ENCODE data around the gene KRTAP5-5. TPM values are rescaled to one million over a fixed set of nuclear protein-coding genes. Genes with fewer than 3 reads are reported as not detected.

The KRTAP5-5 gene
- total and polyA plus RNA-seq, 2 of the 13 experiments (the other 11 are each of a cell fraction or from before 2014, with no cell fraction given) = not detected

DNA sequence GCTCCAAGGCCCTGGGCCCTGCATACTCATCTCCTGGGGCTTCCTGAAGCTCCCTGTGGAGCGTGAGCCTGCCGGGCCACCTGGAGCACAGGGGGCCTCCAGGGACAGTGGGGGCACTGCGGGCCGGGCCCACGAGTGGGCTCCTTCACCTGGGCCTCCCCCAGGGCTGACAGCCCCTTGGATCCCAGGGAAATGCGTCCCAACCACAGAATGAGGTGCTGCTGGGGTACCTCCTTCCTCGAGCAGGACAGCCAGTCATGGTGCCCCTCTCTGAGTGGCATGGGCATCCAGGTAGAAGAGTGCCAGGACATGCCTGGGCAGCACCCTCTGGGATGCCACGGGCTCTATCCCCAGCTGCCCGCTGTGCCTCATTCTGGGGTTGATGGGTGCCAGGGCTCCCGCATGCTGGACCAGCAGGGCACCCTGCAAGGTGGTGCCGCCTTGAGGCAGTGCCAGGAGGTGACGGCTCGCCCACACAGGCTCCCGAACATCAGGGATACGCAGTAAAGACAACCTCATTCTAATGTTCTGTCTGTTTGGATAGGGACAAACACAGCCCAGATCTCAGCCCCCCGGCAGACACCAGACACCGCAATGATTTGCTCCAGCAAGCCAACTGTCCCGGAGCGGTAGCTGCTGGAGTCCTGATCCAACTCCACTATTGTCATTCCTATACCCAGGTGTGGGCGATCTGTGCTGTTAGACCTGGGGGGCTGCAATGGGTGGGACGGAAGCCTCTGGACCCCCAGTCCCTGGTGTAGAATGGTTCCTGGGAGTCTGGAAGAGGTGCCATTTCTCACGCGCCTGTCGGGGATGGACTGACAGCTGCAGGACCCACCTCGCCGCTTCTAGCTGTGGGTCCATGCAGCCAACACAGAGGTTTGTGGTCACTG lies 25.8 kb downstream of the KRTAP5-5 start:
- H3K27ac ChIP-seq (ENCODE audit: extremely low read length, insufficient read depth, low read length) = peak overlapping the region; percentile 65
- H3K79me2 ChIP-seq (ENCODE audit: insufficient read depth, low read length) = no peaks in the 10 kb centered on the region
- no peak overlapping the region for H3K4me3 ChIP-seq (replicated peaks in 1 of 3; ENCODE audit: insufficient read depth in 1 of 3, low read depth in 2 of 3, low read length in 3 of 3)
- H4K20me1 ChIP-seq (ENCODE audit: insufficient read depth, low read length) = no peaks in the 10 kb centered on the region
- ChIA-PET POLR2A (interaction anchor here (0.6 to 3.7 kb wide), 4 partner anchors 20 to 178 kb away, joined by 4 to 122 read pairs (median 8); no protein-coding TSS in a partner anchor), CTCF (ENCODE audit: low intra/inter-chr PET ratio, low total read pairs) (interaction anchor here (4.9 kb wide), 1 partner anchor 496 kb away, joined by 27 read pairs; no protein-coding TSS in a partner anchor)
- no TSS peak for BruUV-seq (replicated peaks)
- no peaks in the 10 kb centered on the region for H3K36me3 ChIP-seq (replicated peaks in 1 of 2; ENCODE audit: control insufficient read depth in 1 of 2, insufficient read depth in 2 of 2, low read length in 2 of 2)
- H3K27me3 ChIP-seq (ENCODE audit: control insufficient read depth in 1 of 2, insufficient read depth in 2 of 2, low read length in 2 of 2) = no peaks in the 10 kb centered on the region
- no peak for ATAC-seq
- DNase-seq (ENCODE audit: low spot score) = no peak
- 98% methylated on average over 7 of the region's 26 CpGs for WGBS (ENCODE audit: low lambda C conversion rate)
- peaks cover 92% of the 10 kb centered on the region for H3K4me1 ChIP-seq (ENCODE audit: insufficient read depth, low read length)
- no peak overlapping the region for H2AFZ ChIP-seq (ENCODE audit: low read length)
- no peak overlapping the region; the same call in 1 of the 2 replicates for H3K9ac ChIP-seq (ENCODE audit: insufficient read depth, low read depth, low read length)
- intact Hi-C loops (cut with micrococcal nuclease; ENCODE audit: unreplicated experiment) = no loop called here
- in situ Hi-C loops (cut with HindIII; ENCODE audit: extremely low pct_ligation_motif_present, low pct_unique_long_range_greater_than_20kb) = loop anchor here (5.0 kb wide), 3 partner anchors 37 to 497 kb away; partner anchors contain the start of gene SYT8
- H3K4me2 ChIP-seq (ENCODE audit: low read depth, low read length) = no peak overlapping the region
- H3K9me3 ChIP-seq (ENCODE audit: low read length) = no peaks in the 10 kb centered on the region
- no peak for FAIRE-seq
- TF ChIP-seq ZBTB38 (CRISPR knock-in tag; IDR thresholded peaks at IDR 0.05) (peak; percentile 40), DNMT1 (CRISPR knock-in tag; IDR thresholded peaks at IDR 0.05) (peak; percentile 69; the same call in 1 of the 2 replicates), ZNF501 (CRISPR knock-in tag; IDR thresholded peaks at IDR 0.05) (peak; percentile 55; the same call in 1 of the 2 replicates), BRD4 (CRISPR knock-in tag; IDR thresholded peaks at IDR 0.05) (peak; percentile 65), HNRNPUL1 (IDR thresholded peaks at IDR 0.05; ENCODE audit: low read depth, low read length) (no peak), ZNF788 (CRISPR knock-in tag; IDR thresholded peaks at IDR 0.05; ENCODE audit: borderline replicate concordance) (no peak), RBFOX2 (IDR thresholded peaks at IDR 0.05; ENCODE audit: low read depth, low read length) (peak; percentile 25; the same call in 1 of the 2 replicates), HNRNPL (IDR thresholded peaks at IDR 0.05; ENCODE audit: low read depth, low read length) (peak; percentile 94), JARID2 (CRISPR knock-in tag; IDR thresholded peaks at IDR 0.05; ENCODE audit: insufficient replicate concordance) (no peak), ZNF333 (CRISPR knock-in tag; IDR thresholded peaks at IDR 0.05; ENCODE audit: borderline replicate concordance) (peak; percentile 46; the same call in 1 of the 2 replicates)
- TF ChIP-seq, protein P1, sequence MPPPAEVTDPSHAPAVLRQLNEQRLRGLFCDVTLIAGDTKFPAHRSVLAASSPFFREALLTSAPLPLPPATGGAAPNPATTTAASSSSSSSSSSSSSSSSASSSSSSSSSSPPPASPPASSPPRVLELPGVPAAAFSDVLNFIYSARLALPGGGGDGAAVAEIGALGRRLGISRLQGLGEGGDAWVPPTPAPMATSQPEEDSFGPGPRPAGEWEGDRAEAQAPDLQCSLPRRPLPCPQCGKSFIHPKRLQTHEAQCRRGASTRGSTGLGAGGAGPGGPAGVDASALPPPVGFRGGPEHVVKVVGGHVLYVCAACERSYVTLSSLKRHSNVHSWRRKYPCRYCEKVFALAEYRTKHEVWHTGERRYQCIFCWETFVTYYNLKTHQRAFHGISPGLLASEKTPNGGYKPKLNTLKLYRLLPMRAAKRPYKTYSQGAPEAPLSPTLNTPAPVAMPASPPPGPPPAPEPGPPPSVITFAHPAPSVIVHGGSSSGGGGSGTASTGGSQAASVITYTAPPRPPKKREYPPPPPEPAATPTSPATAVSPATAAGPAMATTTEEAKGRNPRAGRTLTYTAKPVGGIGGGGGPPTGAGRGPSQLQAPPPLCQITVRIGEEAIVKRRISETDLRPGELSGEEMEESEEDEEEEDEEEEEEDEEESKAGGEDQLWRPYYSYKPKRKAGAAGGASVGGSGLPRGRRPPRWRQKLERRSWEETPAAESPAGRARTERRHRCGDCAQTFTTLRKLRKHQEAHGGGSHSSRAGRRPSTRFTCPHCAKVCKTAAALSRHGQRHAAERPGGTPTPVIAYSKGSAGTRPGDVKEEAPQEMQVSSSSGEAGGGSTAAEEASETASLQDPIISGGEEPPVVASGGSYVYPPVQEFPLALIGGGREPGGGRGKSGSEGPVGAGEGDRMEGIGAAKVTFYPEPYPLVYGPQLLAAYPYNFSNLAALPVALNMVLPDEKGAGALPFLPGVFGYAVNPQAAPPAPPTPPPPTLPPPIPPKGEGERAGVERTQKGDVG (CRISPR knock-in tag; IDR thresholded peaks at IDR 0.05; ENCODE audit: borderline replicate concordance) = 0 out of 2 replicates have a peak, but pooled peaks have one; percentile 63
- TF ChIP-seq, protein P2, sequence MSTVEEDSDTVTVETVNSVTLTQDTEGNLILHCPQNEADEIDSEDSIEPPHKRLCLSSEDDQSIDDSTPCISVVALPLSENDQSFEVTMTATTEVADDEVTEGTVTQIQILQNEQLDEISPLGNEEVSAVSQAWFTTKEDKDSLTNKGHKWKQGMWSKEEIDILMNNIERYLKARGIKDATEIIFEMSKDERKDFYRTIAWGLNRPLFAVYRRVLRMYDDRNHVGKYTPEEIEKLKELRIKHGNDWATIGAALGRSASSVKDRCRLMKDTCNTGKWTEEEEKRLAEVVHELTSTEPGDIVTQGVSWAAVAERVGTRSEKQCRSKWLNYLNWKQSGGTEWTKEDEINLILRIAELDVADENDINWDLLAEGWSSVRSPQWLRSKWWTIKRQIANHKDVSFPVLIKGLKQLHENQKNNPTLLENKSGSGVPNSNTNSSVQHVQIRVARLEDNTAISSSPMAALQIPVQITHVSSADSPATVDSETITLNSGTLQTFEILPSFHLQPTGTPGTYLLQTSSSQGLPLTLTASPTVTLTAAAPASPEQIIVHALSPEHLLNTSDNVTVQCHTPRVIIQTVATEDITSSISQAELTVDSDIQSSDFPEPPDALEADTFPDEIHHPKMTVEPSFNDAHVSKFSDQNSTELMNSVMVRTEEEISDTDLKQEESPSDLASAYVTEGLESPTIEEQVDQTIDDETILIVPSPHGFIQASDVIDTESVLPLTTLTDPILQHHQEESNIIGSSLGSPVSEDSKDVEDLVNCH (CRISPR knock-in tag; IDR thresholded peaks at IDR 0.05) = no peak
- TF ChIP-seq, protein P3, sequence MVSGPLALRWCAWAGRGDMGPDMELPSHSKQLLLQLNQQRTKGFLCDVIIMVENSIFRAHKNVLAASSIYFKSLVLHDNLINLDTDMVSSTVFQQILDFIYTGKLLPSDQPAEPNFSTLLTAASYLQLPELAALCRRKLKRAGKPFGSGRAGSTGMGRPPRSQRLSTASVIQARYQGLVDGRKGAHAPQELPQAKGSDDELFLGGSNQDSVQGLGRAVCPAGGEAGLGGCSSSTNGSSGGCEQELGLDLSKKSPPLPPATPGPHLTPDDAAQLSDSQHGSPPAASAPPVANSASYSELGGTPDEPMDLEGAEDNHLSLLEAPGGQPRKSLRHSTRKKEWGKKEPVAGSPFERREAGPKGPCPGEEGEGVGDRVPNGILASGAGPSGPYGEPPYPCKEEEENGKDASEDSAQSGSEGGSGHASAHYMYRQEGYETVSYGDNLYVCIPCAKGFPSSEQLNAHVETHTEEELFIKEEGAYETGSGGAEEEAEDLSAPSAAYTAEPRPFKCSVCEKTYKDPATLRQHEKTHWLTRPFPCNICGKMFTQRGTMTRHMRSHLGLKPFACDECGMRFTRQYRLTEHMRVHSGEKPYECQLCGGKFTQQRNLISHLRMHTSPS (CRISPR knock-in tag; IDR thresholded peaks at IDR 0.05; ENCODE audit: low read depth) = peak; percentile 43; the same call in 1 of the 2 replicates
